Stomach (tissue), 9 donors: ENCODE measurements around the gene CFAP299. TPM values are rescaled to one million over a fixed set of nuclear protein-coding genes. Genes with fewer than 3 reads are reported as not detected.
A peak's percentile ranks its signal among the peaks of the same experiment; 100 is the strongest.

Source experiments
- DNase-seq, 2 donors: peaks; one replicate each; pipeline versions ENCODE4 v3.0.0 to v3.0.0-alpha.2; 2013 to 2019
- H3K27ac ChIP-seq, 5 donors: fragments of 200-600 bp in 4 of 5; sonication (generic) in 4 of 5; one replicate each; pipeline ENCODE4 v1.5.1; 2013 to 2019; ENCODE audit warnings: mild to moderate bottlenecking in 1 of 5, moderate library complexity in 1 of 5
- H3K27me3 ChIP-seq, 3 donors: fragments of 200-600 bp; sonication (generic); one replicate each; pipeline ENCODE4 v1.5.1; 2017 to 2019; ENCODE audit warnings: mixed run types in 1 of 3
- H3K36me3 ChIP-seq, 4 donors: fragments of 200-600 bp; sonication (generic); 1 replicate in 3 of 4; 2 replicates in 1 of 4; pipeline ENCODE4 v1.5.1; 2016 to 2019
- H3K4me1 ChIP-seq, 4 donors: fragments of 200-600 bp; sonication (generic); one replicate each; pipeline ENCODE4 v1.5.1; 2016 to 2019
- H3K4me3 ChIP-seq, 4 donors: fragments of 200-600 bp; sonication (generic) in 3 of 4; one replicate each; pipeline ENCODE4 v1.5.1; 2016 to 2019; ENCODE audit warnings: mild to moderate bottlenecking in 1 of 4
- H3K9me3 ChIP-seq, 4 donors: fragments of 200-600 bp; sonication (generic); one replicate each; pipeline ENCODE4 v1.5.1; 2016 to 2019
- EP300 ChIP-seq: sonication (generic); formaldehyde crosslinking; IDR thresholded peaks from one replicate; pipeline ENCODE4 v1.6.1; 2017; ENCODE audit warnings: antibody characterized with exemption
- POLR2A ChIP-seq, 4 donors: fragments of 450-650 bp; IDR thresholded peaks; one replicate each; pipeline ENCODE4 v1.6.1; 2016; ENCODE audit warnings: antibody characterized with exemption in 4 of 4, control low read depth in 2 of 4, mild to moderate bottlenecking in 1 of 4, moderate library complexity in 1 of 4
- POLR2AphosphoS5 ChIP-seq, 3 donors: sonication (generic); formaldehyde crosslinking; IDR thresholded peaks; one replicate each; pipeline ENCODE4 v1.6.1; 2016; ENCODE audit warnings: antibody characterized with exemption in 3 of 3
- WGBS, 5 donors: extraction: QIAGEN DNeasy Blood & Tissue Kit in 3 of 5; methylation state at CpG; one replicate each; pipeline versions ENCODE4 v1.1.5 to v1.1.7; 2013 to 2018; 5-methylcytosine and 5-hydroxymethylcytosine counted together
- intact Hi-C: fragments of 100-400 bp; cut with DNase I; formaldehyde crosslinking; loops from one replicate; pipeline ENCODE4 v1.15.1; 2023; ENCODE audit warnings: low total_unique reads
- polyA plus RNA-seq, 3 donors: library from polyadenylated mRNA; stranded (reverse); fragments of 200-250 nt; gene quantifications; one replicate each; pipeline ENCODE4 v1.2.3, GENCODE V29; 2013
- total RNA-seq, 5 donors: library from RNA; depleted of rRNA; stranded (reverse); fragments of >200 nt; gene quantifications; one replicate each; pipeline versions ENCODE4 v1.1.0 to v1.2.3, GENCODE V29; 2014 to 2016
- TF ChIP-seq, protein P1 (sequence below), 7 experiments: fragments of 450-650 bp in 4 of 7; fragments of 200-600 bp in 3 of 7; sonication (generic) in 3 of 7; IDR thresholded peaks; one replicate each; pipeline ENCODE4 v1.5.1; 2016 to 2019; ENCODE audit warnings: antibody characterized with exemption in 7 of 7, control low read depth in 2 of 7, mild to moderate bottlenecking in 1 of 7
- donor health status: healthy with polysubstance abuse.
- donor health status: Bipolar disorder and iron deficiency.
- donor health status: healthy.

CFAP299 gene
- total and polyA plus RNA-seq, 8 donors = 0.73 TPM; not detected in 7

DNA sequence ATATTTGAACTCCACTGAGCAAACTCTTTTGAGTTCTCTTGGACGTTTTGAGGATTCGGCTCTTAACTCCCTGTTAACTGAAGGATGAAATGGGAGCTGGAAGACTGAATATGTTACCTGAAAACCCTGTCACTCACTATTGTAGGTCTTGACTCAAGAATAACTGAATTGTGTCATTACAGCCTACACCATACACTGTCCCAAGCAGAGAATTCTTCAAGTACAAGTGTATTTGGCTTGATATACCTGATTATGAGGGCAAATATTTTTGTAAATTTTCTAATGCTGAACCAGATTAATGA is 276.1 kb downstream of the CFAP299 start:
- no peak for TF ChIP-seq POLR2A (IDR thresholded peaks at IDR 0.05)
- Histone ChIP-seq H3K27me3 (peaks cover 0 to 22% (median 0%) of the 10 kb centered on the region in 3 donors), H3K4me3 (no peak overlapping the region), H3K36me3 (no peaks in the 10 kb centered on the region), H3K27ac (no peak overlapping the region), H3K9me3 (no peaks in the 10 kb centered on the region), H3K4me1 (peaks cover 0 to 31% (median 17%) of the 10 kb centered on the region in 4 donors)
- intact Hi-C loops = no loop called here
- WGBS, 5 donors = 21 to 51% (median 50%) methylated on average over 2 of the region's 2 CpGs
- DNase-seq = no peak

DNA sequence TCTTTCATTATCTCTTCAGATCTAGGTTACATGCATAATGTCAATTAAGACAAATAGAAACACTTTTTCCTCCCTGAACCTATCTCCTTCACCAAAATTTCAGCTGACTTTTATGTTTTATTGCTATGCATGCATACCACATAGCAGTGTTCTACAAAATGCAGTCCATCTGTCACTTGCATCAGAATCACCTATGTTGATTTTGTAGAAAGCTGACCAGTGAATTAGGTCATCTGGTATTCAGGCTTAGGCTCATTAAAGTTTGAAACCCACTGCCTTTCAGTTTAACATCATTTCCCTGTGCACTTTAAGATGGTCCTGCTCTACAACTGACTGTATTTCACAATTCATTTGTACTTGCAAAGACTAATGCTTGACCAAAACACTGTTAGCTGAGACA is 277.9 kb downstream of the CFAP299 start:
- Histone ChIP-seq H3K9me3 (no peaks in the 10 kb centered on the region), H3K27me3 (peaks cover 0 to 25% (median 0%) of the 10 kb centered on the region in 3 donors), H3K36me3 (no peaks in the 10 kb centered on the region), H3K27ac (no peak overlapping the region), H3K4me3 (no peak overlapping the region), H3K4me1 (peaks cover 0 to 31% (median 17%) of the 10 kb centered on the region in 4 donors)
- no peak for TF ChIP-seq POLR2AphosphoS5 (IDR thresholded peaks at IDR 0.05)
- TF ChIP-seq POLR2A (IDR thresholded peaks at IDR 0.05) = no peak
- TF ChIP-seq EP300 = no peak
- TF ChIP-seq, protein P1, sequence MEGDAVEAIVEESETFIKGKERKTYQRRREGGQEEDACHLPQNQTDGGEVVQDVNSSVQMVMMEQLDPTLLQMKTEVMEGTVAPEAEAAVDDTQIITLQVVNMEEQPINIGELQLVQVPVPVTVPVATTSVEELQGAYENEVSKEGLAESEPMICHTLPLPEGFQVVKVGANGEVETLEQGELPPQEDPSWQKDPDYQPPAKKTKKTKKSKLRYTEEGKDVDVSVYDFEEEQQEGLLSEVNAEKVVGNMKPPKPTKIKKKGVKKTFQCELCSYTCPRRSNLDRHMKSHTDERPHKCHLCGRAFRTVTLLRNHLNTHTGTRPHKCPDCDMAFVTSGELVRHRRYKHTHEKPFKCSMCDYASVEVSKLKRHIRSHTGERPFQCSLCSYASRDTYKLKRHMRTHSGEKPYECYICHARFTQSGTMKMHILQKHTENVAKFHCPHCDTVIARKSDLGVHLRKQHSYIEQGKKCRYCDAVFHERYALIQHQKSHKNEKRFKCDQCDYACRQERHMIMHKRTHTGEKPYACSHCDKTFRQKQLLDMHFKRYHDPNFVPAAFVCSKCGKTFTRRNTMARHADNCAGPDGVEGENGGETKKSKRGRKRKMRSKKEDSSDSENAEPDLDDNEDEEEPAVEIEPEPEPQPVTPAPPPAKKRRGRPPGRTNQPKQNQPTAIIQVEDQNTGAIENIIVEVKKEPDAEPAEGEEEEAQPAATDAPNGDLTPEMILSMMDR (IDR thresholded peaks at IDR 0.05) = no peak
- intact Hi-C loops = no loop called here
- no peak for DNase-seq

DNA sequence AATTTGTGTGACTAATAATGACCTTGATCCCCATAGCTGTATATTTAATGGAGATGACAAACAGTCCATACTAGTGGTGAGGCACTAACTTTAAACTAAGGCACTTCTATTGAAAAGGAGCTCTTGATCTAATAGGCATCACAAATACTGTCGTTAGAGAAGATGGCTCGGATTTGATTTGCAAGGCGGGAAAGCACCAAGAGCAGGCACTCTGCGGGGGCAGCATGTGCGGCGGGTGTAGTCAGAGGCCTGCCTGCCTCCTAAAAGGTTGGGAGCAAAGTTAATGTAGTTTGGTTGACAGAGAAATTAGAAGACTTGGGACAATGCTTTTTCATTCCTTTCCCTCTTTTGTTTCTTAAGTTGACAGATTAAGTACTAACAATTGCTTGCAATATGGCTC is 278.8 kb downstream of the CFAP299 start:
- H3K27ac ChIP-seq = no peak overlapping the region
- H3K27me3 ChIP-seq = peaks cover 0 to 25% (median 0%) of the 10 kb centered on the region in 3 donors
- no peak overlapping the region for H3K4me3 ChIP-seq
- TF ChIP-seq POLR2AphosphoS5 (IDR thresholded peaks at IDR 0.05) = no peak
- no peak for TF ChIP-seq POLR2A (IDR thresholded peaks at IDR 0.05)
- TF ChIP-seq EP300 = no peak
- TF ChIP-seq, protein P1 (IDR thresholded peaks at IDR 0.05) = no peak
- H3K4me1 ChIP-seq = peaks cover 0 to 31% (median 17%) of the 10 kb centered on the region in 4 donors
- WGBS, 5 donors = 71 to 87% (median 80%) methylated on average over 6 of the region's 6 CpGs
- H3K36me3 ChIP-seq = no peaks in the 10 kb centered on the region
- H3K9me3 ChIP-seq = no peaks in the 10 kb centered on the region
- intact Hi-C loops = no loop called here
- DNase-seq = no peak

- Histone ChIP-seq H3K9me3 (no peaks in the 10 kb centered on the region), H3K27me3 (peaks cover 0 to 25% (median 0%) of the 10 kb centered on the region in 3 donors), H3K4me3 (no peak overlapping the region), H3K36me3 (no peaks in the 10 kb centered on the region), H3K4me1 (peaks cover 0 to 31% (median 17%) of the 10 kb centered on the region in 4 donors), H3K27ac (no peak overlapping the region)
- TF ChIP-seq POLR2A (IDR thresholded peaks at IDR 0.05) (no peak), POLR2AphosphoS5 (IDR thresholded peaks at IDR 0.05) (peak in 1 of 3 donors; percentile 61), EP300 (no peak)
- TF ChIP-seq, protein P1 (IDR thresholded peaks at IDR 0.05) = no peak
- peak in 1 of 2 donors; percentile 62 for DNase-seq
- 36 to 67% (median 40%) methylated on average over 2 of the region's 2 CpGs for WGBS, 5 donors
- intact Hi-C loops = no loop called here
Measured at GRCh38 chr4:80615099-80615498, 279.6 kb downstream of the CFAP299 start.

GRCh38 chr4:80619070-80619674 is 283.6 kb downstream of the CFAP299 start:
- Histone ChIP-seq H3K4me3 (no peak overlapping the region), H3K27ac (no peak overlapping the region), H3K4me1 (peaks cover 0 to 14% (median 6%) of the 10 kb centered on the region in 4 donors), H3K27me3 (peaks cover 0 to 18% (median 0%) of the 10 kb centered on the region in 3 donors), H3K9me3 (peaks cover 0 to 11% (median 4%) of the 10 kb centered on the region in 4 donors), H3K36me3 (no peaks in the 10 kb centered on the region)
- 13 to 28% (median 21%) methylated on average over 1 of the region's 1 CpG for whole genome bisulfite sequencing, 5 donors
- TF ChIP-seq POLR2A (IDR thresholded peaks at IDR 0.05) = no peak
- TF ChIP-seq POLR2AphosphoS5 (IDR thresholded peaks at IDR 0.05) = no peak
- TF ChIP-seq, protein P1 (IDR thresholded peaks at IDR 0.05) = peak in 1 of 7 experiments; percentile 10
- no peak for TF ChIP-seq EP300
- DNase-seq = peak in 1 of 2 donors; percentile 26
- intact Hi-C loops = no loop called here
